ENCODE results near the gene APBA3. TPM values are rescaled to one million over a fixed set of nuclear protein-coding genes. Genes with fewer than 3 reads are reported as not detected.
A peak's percentile ranks its signal among the peaks of the same experiment; 100 is the strongest.

Gene APBA3
- total RNA-seq, 1 donor from 2014 or later: 51.2 TPM

DNA sequence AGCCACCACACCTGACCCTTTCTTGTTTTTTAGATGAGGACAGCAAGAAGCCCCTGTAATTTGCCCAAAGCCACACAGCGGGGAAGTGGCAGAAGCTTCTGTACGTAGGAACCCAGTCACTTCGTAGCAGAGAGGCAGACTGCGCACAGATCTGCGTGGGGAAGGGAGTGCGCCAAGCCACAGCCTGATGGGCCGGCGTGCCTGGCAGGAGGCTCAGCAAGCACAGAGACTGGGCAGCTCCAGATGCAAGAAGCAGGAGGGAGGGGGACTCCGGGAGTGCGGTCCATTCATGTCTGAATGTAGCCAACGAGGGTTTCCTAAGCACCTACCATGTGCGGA lies 53.7 kb downstream of the APBA3 start:
- no peaks in the 10 kb centered on the region for H3K36me3 Mint-ChIP-seq (ENCODE audit: low read depth)
- ATAC-seq (ENCODE audit: low read depth) (no peak), DNase-seq (no peak)
- no peak overlapping the region for H3K27ac Mint-ChIP-seq
- intact Hi-C loops (cut with micrococcal nuclease): loop anchor here (5.0 to 10.0 kb wide), 3 partner anchors 117 to 497 kb away; no protein-coding TSS in a partner anchor
- H3K4me3 Mint-ChIP-seq: no peak overlapping the region
- ChIA-PET CTCF (interaction anchor here (1.3 kb wide), 1 partner anchor 41 kb away, joined by 3 read pairs; no protein-coding TSS in a partner anchor), POLR2A (no interaction called here)
- TF ChIP-seq, protein P1, sequence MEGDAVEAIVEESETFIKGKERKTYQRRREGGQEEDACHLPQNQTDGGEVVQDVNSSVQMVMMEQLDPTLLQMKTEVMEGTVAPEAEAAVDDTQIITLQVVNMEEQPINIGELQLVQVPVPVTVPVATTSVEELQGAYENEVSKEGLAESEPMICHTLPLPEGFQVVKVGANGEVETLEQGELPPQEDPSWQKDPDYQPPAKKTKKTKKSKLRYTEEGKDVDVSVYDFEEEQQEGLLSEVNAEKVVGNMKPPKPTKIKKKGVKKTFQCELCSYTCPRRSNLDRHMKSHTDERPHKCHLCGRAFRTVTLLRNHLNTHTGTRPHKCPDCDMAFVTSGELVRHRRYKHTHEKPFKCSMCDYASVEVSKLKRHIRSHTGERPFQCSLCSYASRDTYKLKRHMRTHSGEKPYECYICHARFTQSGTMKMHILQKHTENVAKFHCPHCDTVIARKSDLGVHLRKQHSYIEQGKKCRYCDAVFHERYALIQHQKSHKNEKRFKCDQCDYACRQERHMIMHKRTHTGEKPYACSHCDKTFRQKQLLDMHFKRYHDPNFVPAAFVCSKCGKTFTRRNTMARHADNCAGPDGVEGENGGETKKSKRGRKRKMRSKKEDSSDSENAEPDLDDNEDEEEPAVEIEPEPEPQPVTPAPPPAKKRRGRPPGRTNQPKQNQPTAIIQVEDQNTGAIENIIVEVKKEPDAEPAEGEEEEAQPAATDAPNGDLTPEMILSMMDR (IDR thresholded peaks at IDR 0.05): no peak
- H3K27me3 Mint-ChIP-seq: peaks cover 8% of the 10 kb centered on the region
- no peaks in the 10 kb centered on the region for H3K9me3 Mint-ChIP-seq
- H3K4me1 Mint-ChIP-seq: peaks cover 4% of the 10 kb centered on the region

DNA sequence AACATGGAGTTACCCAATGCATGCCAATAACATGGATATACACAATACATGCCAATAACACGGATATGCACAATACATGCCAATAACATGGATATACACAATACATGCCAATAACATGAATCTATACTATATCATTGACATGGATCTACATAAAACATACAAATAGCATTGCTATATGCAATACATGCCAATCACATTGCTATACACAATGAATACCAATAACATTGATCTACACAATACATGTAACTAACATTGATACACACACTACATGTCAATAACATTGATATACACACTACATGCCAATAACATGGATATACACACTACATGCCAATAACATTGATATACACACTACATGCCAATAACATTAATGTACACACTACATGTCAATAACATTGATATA lies 60.3 kb downstream of the APBA3 start:
- TF ChIP-seq, protein P1 (IDR thresholded peaks at IDR 0.05): no peak
- H3K4me1 Mint-ChIP-seq: peaks cover 39% of the 10 kb centered on the region
- H3K27ac Mint-ChIP-seq: no peak overlapping the region
- peaks cover 5% of the 10 kb centered on the region for H3K36me3 Mint-ChIP-seq (ENCODE audit: low read depth)
- ChIA-PET POLR2A (interaction anchor here (0.6 kb wide), 1 partner anchor 286 kb away, joined by 4 read pairs; no protein-coding TSS in a partner anchor), CTCF (interaction anchor here (0.7 to 2.9 kb wide), 2 partner anchors 29 to 35 kb away, joined by 3 to 15 read pairs; no protein-coding TSS in a partner anchor)
- peak overlapping the region; percentile 48 for H3K4me3 Mint-ChIP-seq
- no peaks in the 10 kb centered on the region for H3K9me3 Mint-ChIP-seq
- ATAC-seq (ENCODE audit: low read depth): no peak
- intact Hi-C loops (cut with micrococcal nuclease): loop anchor here (2.0 to 10.0 kb wide), 3 partner anchors 74 to 504 kb away; partner anchors contain the start of gene CACTIN
- no peak for DNase-seq
- peaks cover 3% of the 10 kb centered on the region for H3K27me3 Mint-ChIP-seq

Other genes starting within 250 kb of the APBA3 start
- 7.1 and 8.1 TPM in 2 replicates for gene TEKTIP1, start 222.5 kb downstream of the APBA3 start, total RNA-seq
- gene MFSD12, start 204.1 kb downstream of the APBA3 start, total RNA-seq: 59.2 and 76.9 TPM in 2 replicates
- 46.0 and 51.0 TPM in 2 replicates for gene HMG20B, start 188.7 kb downstream of the APBA3 start, total RNA-seq
- gene GIPC3, start 176.2 kb downstream of the APBA3 start, total RNA-seq: 0.24 and 0.29 TPM in 2 replicates
- gene TBXA2R, start 154.8 kb downstream of the APBA3 start, total RNA-seq: 0.39 and 0.47 TPM in 2 replicates
- 45.3 and 48.1 TPM in 2 replicates for gene CACTIN, start 134.9 kb downstream of the APBA3 start, total RNA-seq
- gene PIP5K1C, start 61.2 kb downstream of the APBA3 start, total RNA-seq: 28.3 and 31.1 TPM in 2 replicates
- gene TJP3, start 53.3 kb downstream of the APBA3 start, total RNA-seq: 0.86 and 1.7 TPM in 2 replicates
- 81.2 and 90.0 TPM in 2 replicates for gene MRPL54, start 990 bp upstream of the APBA3 start, total RNA-seq
- not detected in 2 replicates for gene RAX2, start 10.5 kb upstream of the APBA3 start, total RNA-seq
- gene MATK, start 24.7 kb upstream of the APBA3 start, total RNA-seq: 4.0 and 4.8 TPM in 2 replicates
- 0.31 and 0.34 TPM in 2 replicates for gene ZFR2, start 107.3 kb upstream of the APBA3 start, total RNA-seq
- gene ATCAY, start 119.0 kb upstream of the APBA3 start, total RNA-seq: not detected in 2 replicates
- not detected in 2 replicates for gene NMRK2, start 171.4 kb upstream of the APBA3 start, total RNA-seq
- 37.5 and 42.2 TPM in 2 replicates for gene DAPK3, start 209.4 kb upstream of the APBA3 start, total RNA-seq
- gene EEF2, start 223.8 kb upstream of the APBA3 start, total RNA-seq: 2,958 and 3,229 TPM in 2 replicates
- gene PIAS4, start 246.0 kb upstream of the APBA3 start, total RNA-seq: 36.4 and 37.2 TPM in 2 replicates